ENCODE measurements around the gene GLI3.

DNA sequence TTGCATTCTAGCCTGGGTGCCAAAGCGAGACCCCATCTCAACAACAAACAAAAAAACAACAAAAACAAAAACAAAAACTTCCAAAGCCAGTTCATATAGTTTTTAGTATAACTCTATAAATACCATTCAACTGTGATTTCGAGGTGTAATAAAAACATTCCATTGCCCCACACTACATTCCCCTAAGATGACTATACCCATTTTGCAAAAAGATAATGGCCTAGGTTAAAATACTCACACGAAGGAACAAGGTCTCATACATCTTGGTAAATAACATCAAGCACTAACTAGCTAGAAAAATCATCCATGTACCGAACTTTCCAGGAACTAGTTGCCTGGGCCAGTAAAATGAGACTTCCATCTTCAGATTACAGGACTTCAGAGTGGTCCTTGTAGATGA, 55.4 kb downstream of the GLI3 start:
- TF ChIP-seq, protein P1, sequence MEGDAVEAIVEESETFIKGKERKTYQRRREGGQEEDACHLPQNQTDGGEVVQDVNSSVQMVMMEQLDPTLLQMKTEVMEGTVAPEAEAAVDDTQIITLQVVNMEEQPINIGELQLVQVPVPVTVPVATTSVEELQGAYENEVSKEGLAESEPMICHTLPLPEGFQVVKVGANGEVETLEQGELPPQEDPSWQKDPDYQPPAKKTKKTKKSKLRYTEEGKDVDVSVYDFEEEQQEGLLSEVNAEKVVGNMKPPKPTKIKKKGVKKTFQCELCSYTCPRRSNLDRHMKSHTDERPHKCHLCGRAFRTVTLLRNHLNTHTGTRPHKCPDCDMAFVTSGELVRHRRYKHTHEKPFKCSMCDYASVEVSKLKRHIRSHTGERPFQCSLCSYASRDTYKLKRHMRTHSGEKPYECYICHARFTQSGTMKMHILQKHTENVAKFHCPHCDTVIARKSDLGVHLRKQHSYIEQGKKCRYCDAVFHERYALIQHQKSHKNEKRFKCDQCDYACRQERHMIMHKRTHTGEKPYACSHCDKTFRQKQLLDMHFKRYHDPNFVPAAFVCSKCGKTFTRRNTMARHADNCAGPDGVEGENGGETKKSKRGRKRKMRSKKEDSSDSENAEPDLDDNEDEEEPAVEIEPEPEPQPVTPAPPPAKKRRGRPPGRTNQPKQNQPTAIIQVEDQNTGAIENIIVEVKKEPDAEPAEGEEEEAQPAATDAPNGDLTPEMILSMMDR (IDR thresholded peaks at IDR 0.05), result no peak
- no peak for TF ChIP-seq ZFX (IDR thresholded peaks at IDR 0.05; ENCODE audit: borderline replicate concordance)

Measured in 22Rv1 (cell line).